Measurements from ENCODE around the gene CFAP100. TPM values are rescaled to one million over a fixed set of nuclear protein-coding genes. Genes with fewer than 3 reads are reported as not detected.

Gene CFAP100
- total and polyA plus RNA-seq, 2 donors = 0.11 TPM; not detected in 1

GRCh38 chr3:126373146-126373613, 21.5 kb upstream of the CFAP100 start:
- H3K27me3 ChIP-seq (ENCODE audit: control insufficient read depth in 2 of 2, insufficient read depth in 1 of 2, low read length in 1 of 2) = no peaks in the 10 kb centered on the region
- no peak for DNase-seq (ENCODE audit: low read depth in 6 of 9, low spot score in 9 of 9)
- no peaks in the 10 kb centered on the region for H3K4me1 ChIP-seq (ENCODE audit: control insufficient read depth in 2 of 2, insufficient read depth in 2 of 2, low read length in 2 of 2)
- no peaks in the 10 kb centered on the region for H3K9me3 ChIP-seq (ENCODE audit: control insufficient read depth in 2 of 2, insufficient read depth in 1 of 2, low read length in 1 of 2)
- H3K36me3 ChIP-seq (ENCODE audit: control insufficient read depth in 2 of 2, insufficient read depth in 2 of 2, low read length in 1 of 2) = no peaks in the 10 kb centered on the region
- WGBS = 95% methylated on average over 4 of the region's 4 CpGs
- H3K27ac ChIP-seq (ENCODE audit: low read depth in 1 of 2, low read length in 1 of 2) = no peak overlapping the region
- no peak overlapping the region for H3K4me3 ChIP-seq (ENCODE audit: low read length in 2 of 2)

- Histone ChIP-seq H3K4me1 (ENCODE audit: control insufficient read depth in 2 of 2, insufficient read depth in 2 of 2, low read length in 2 of 2) (no peaks in the 10 kb centered on the region), H3K27me3 (ENCODE audit: control insufficient read depth in 2 of 2, insufficient read depth in 1 of 2, low read length in 1 of 2) (peaks cover 0 to 2% of the 10 kb centered on the region in 2 donors), H3K9me3 (ENCODE audit: control insufficient read depth in 2 of 2, insufficient read depth in 1 of 2, low read length in 1 of 2) (no peaks in the 10 kb centered on the region), H3K4me3 (ENCODE audit: low read length in 2 of 2) (no peak overlapping the region), H3K27ac (ENCODE audit: low read depth in 1 of 2, low read length in 1 of 2) (no peak overlapping the region), H3K36me3 (ENCODE audit: control insufficient read depth in 2 of 2, insufficient read depth in 2 of 2, low read length in 1 of 2) (no peaks in the 10 kb centered on the region)
- no peak for DNase-seq (ENCODE audit: low read depth in 6 of 9, low spot score in 9 of 9)
- WGBS = 94% methylated on average over 21 of the region's 21 CpGs
Measured at GRCh38 chr3:126373682-126374601, 20.8 kb upstream of the CFAP100 start.

GRCh38 chr3:126375835-126376331, 18.8 kb upstream of the CFAP100 start:
- Histone ChIP-seq H3K9me3 (ENCODE audit: control insufficient read depth in 2 of 2, insufficient read depth in 1 of 2, low read length in 1 of 2) (no peaks in the 10 kb centered on the region), H3K27ac (ENCODE audit: low read depth in 1 of 2, low read length in 1 of 2) (no peak overlapping the region), H3K4me3 (ENCODE audit: low read length in 2 of 2) (no peak overlapping the region), H3K27me3 (ENCODE audit: control insufficient read depth in 2 of 2, insufficient read depth in 1 of 2, low read length in 1 of 2) (peaks cover 0 to 2% of the 10 kb centered on the region in 2 donors), H3K4me1 (ENCODE audit: control insufficient read depth in 2 of 2, insufficient read depth in 2 of 2, low read length in 2 of 2) (no peaks in the 10 kb centered on the region), H3K36me3 (ENCODE audit: control insufficient read depth in 2 of 2, insufficient read depth in 2 of 2, low read length in 1 of 2) (no peaks in the 10 kb centered on the region)
- 88% methylated on average over 13 of the region's 13 CpGs for WGBS
- no peak for DNase-seq (ENCODE audit: low read depth in 6 of 9, low spot score in 9 of 9)

- WGBS = 38% methylated on average over 3 of the region's 3 CpGs
- DNase-seq (ENCODE audit: low read depth in 6 of 9, low spot score in 9 of 9) = peak in 1 of 9 donors; percentile 11
- Histone ChIP-seq H3K4me1 (ENCODE audit: control insufficient read depth in 2 of 2, insufficient read depth in 2 of 2, low read length in 2 of 2) (no peaks in the 10 kb centered on the region), H3K27me3 (ENCODE audit: control insufficient read depth in 2 of 2, insufficient read depth in 1 of 2, low read length in 1 of 2) (peaks cover 0 to 2% of the 10 kb centered on the region in 2 donors), H3K9me3 (ENCODE audit: control insufficient read depth in 2 of 2, insufficient read depth in 1 of 2, low read length in 1 of 2) (no peaks in the 10 kb centered on the region), H3K36me3 (ENCODE audit: control insufficient read depth in 2 of 2, insufficient read depth in 2 of 2, low read length in 1 of 2) (no peaks in the 10 kb centered on the region), H3K4me3 (ENCODE audit: low read length in 2 of 2) (no peak overlapping the region), H3K27ac (ENCODE audit: low read depth in 1 of 2, low read length in 1 of 2) (no peak overlapping the region)
Measured at GRCh38 chr3:126376444-126376843, 18.3 kb upstream of the CFAP100 start.

- H3K9me3 ChIP-seq (ENCODE audit: control insufficient read depth in 2 of 2, insufficient read depth in 1 of 2, low read length in 1 of 2) = no peaks in the 10 kb centered on the region
- DNase-seq (ENCODE audit: low read depth in 6 of 9, low spot score in 9 of 9) = no peak
- H3K27me3 ChIP-seq (ENCODE audit: control insufficient read depth in 2 of 2, insufficient read depth in 1 of 2, low read length in 1 of 2) = peaks cover 0 to 2% of the 10 kb centered on the region in 2 donors
- H3K36me3 ChIP-seq (ENCODE audit: control insufficient read depth in 2 of 2, insufficient read depth in 2 of 2, low read length in 1 of 2) = no peaks in the 10 kb centered on the region
- over 99% methylated on average over 3 of the region's 3 CpGs for WGBS
- no peak overlapping the region for H3K4me3 ChIP-seq (ENCODE audit: low read length in 2 of 2)
- H3K4me1 ChIP-seq (ENCODE audit: control insufficient read depth in 2 of 2, insufficient read depth in 2 of 2, low read length in 2 of 2) = no peaks in the 10 kb centered on the region
- no peak overlapping the region for H3K27ac ChIP-seq (ENCODE audit: low read depth in 1 of 2, low read length in 1 of 2)
Measured at GRCh38 chr3:126377211-126377610, 17.5 kb upstream of the CFAP100 start.

GRCh38 chr3:126378341-126378751, 16.4 kb upstream of the CFAP100 start:
- H3K27ac ChIP-seq (ENCODE audit: low read depth in 1 of 2, low read length in 1 of 2) = no peak overlapping the region
- no peak overlapping the region for H3K4me3 ChIP-seq (ENCODE audit: low read length in 2 of 2)
- no peaks in the 10 kb centered on the region for H3K4me1 ChIP-seq (ENCODE audit: control insufficient read depth in 2 of 2, insufficient read depth in 2 of 2, low read length in 2 of 2)
- peaks cover 0 to 2% of the 10 kb centered on the region in 2 donors for H3K27me3 ChIP-seq (ENCODE audit: control insufficient read depth in 2 of 2, insufficient read depth in 1 of 2, low read length in 1 of 2)
- WGBS = 87% methylated on average over 6 of the region's 6 CpGs
- DNase-seq (ENCODE audit: low read depth in 6 of 9, low spot score in 9 of 9) = no peak
- H3K9me3 ChIP-seq (ENCODE audit: control insufficient read depth in 2 of 2, insufficient read depth in 1 of 2, low read length in 1 of 2) = no peaks in the 10 kb centered on the region
- H3K36me3 ChIP-seq (ENCODE audit: control insufficient read depth in 2 of 2, insufficient read depth in 2 of 2, low read length in 1 of 2) = no peaks in the 10 kb centered on the region

- no peak for DNase-seq (ENCODE audit: low read depth in 6 of 9, low spot score in 9 of 9)
- H3K9me3 ChIP-seq (ENCODE audit: control insufficient read depth in 2 of 2, insufficient read depth in 1 of 2, low read length in 1 of 2) = no peaks in the 10 kb centered on the region
- WGBS = 91% methylated on average over 17 of the region's 17 CpGs
- H3K27me3 ChIP-seq (ENCODE audit: control insufficient read depth in 2 of 2, insufficient read depth in 1 of 2, low read length in 1 of 2) = peaks cover 0 to 2% of the 10 kb centered on the region in 2 donors
- no peak overlapping the region for H3K27ac ChIP-seq (ENCODE audit: low read depth in 1 of 2, low read length in 1 of 2)
- H3K4me3 ChIP-seq (ENCODE audit: low read length in 2 of 2) = no peak overlapping the region
- H3K4me1 ChIP-seq (ENCODE audit: control insufficient read depth in 2 of 2, insufficient read depth in 2 of 2, low read length in 2 of 2) = no peaks in the 10 kb centered on the region
- H3K36me3 ChIP-seq (ENCODE audit: control insufficient read depth in 2 of 2, insufficient read depth in 2 of 2, low read length in 1 of 2) = no peaks in the 10 kb centered on the region
Measured at GRCh38 chr3:126380011-126380768, 14.5 kb upstream of the CFAP100 start.

- H3K27me3 ChIP-seq (ENCODE audit: control insufficient read depth in 2 of 2, insufficient read depth in 1 of 2, low read length in 1 of 2) = peaks cover 0 to 2% of the 10 kb centered on the region in 2 donors
- H3K4me1 ChIP-seq (ENCODE audit: control insufficient read depth in 2 of 2, insufficient read depth in 2 of 2, low read length in 2 of 2) = no peaks in the 10 kb centered on the region
- no peak for DNase-seq (ENCODE audit: low read depth in 6 of 9, low spot score in 9 of 9)
- 23% methylated on average over 2 of the region's 2 CpGs for WGBS
- no peak overlapping the region for H3K4me3 ChIP-seq (ENCODE audit: low read length in 2 of 2)
- no peaks in the 10 kb centered on the region for H3K36me3 ChIP-seq (ENCODE audit: control insufficient read depth in 2 of 2, insufficient read depth in 2 of 2, low read length in 1 of 2)
- H3K27ac ChIP-seq (ENCODE audit: low read depth in 1 of 2, low read length in 1 of 2) = no peak overlapping the region
- H3K9me3 ChIP-seq (ENCODE audit: control insufficient read depth in 2 of 2, insufficient read depth in 1 of 2, low read length in 1 of 2) = no peaks in the 10 kb centered on the region
Measured at GRCh38 chr3:126381966-126382365, 12.7 kb upstream of the CFAP100 start.

Measured in thymus (tissue), 11 donors.